OCI-LY1 (cell line): ENCODE measurements around the gene TFG.

Experiments used
- H2AFZ ChIP-seq: fragments of 200-600 bp; sonication (generic), shearing (Covaris generic); 2 replicates; pipeline ENCODE4 v1.6.0; 2014; ENCODE audit warnings: antibody characterized with exemption, mild to moderate bottlenecking, low read length
- H3F3A ChIP-seq: fragments of 200-600 bp; sonication (generic), shearing (Covaris generic); 2 replicates; pipeline ENCODE4 v1.6.0; 2014; ENCODE audit warnings: mild to moderate bottlenecking, antibody characterized with exemption, low read length, moderate library complexity; ENCODE audit not compliant: insufficient read depth
- H3K27ac ChIP-seq: fragments of 200-600 bp; sonication (generic); 2 replicates; pipeline ENCODE4 v1.5.1; 2014; ENCODE audit warnings: low read length, mixed run types, mild to moderate bottlenecking, low read depth; ENCODE audit not compliant: poor library complexity, severe bottlenecking
- H3K27me3 ChIP-seq: fragments of 200-600 bp; sonication (generic); 2 replicates; pipeline ENCODE4 v1.6.0; 2014; ENCODE audit warnings: antibody characterized with exemption, mild to moderate bottlenecking, low read length, moderate library complexity; ENCODE audit not compliant: insufficient read depth
- H3K36me3 ChIP-seq: fragments of 200-600 bp; sonication (generic); 2 replicates; pipeline ENCODE4 v1.6.1; 2014; ENCODE audit warnings: mild to moderate bottlenecking, antibody characterized with exemption, low read length, moderate library complexity, mixed read lengths; ENCODE audit not compliant: insufficient read depth
- H3K4me1 ChIP-seq: fragments of 200-600 bp; sonication (generic); 2 replicates; pipeline ENCODE4 v1.5.1; 2014; ENCODE audit warnings: mild to moderate bottlenecking, low read length, moderate library complexity; ENCODE audit not compliant: insufficient read depth, severe bottlenecking
- H3K4me2 ChIP-seq: fragments of 200-600 bp; sonication (generic), shearing (Covaris generic); 2 replicates; pipeline ENCODE4 v1.6.1; 2014; ENCODE audit warnings: low read length
- H3K4me3 ChIP-seq: fragments of 200-600 bp; sonication (generic); 2 replicates; pipeline ENCODE4 v1.5.1; 2014; ENCODE audit warnings: low read length, low read depth, mild to moderate bottlenecking, mixed read lengths; ENCODE audit not compliant: poor library complexity, severe bottlenecking
- H3K79me2 ChIP-seq: fragments of 200-600 bp; shearing (Covaris generic); 2 replicates; pipeline ENCODE4 v1.6.1; 2016; ENCODE audit warnings: mixed run types, low read length, mixed read lengths; ENCODE audit not compliant: insufficient read depth
- H3K9ac ChIP-seq: fragments of 200-600 bp; sonication (generic), shearing (Covaris generic); 2 replicates; pipeline ENCODE4 v1.6.1; 2014; ENCODE audit warnings: mild to moderate bottlenecking, low read length, mixed read lengths
- H3K9me2 ChIP-seq: fragments of 200-600 bp; sonication (generic), shearing (Covaris generic); 2 replicates; pipeline ENCODE4 v1.6.1; 2014; ENCODE audit warnings: low read depth, mild to moderate bottlenecking, low read length, mixed read lengths
- H3K9me3 ChIP-seq: fragments of 200-600 bp; shearing (Covaris generic); 2 replicates; pipeline ENCODE4 v1.6.1; 2014; ENCODE audit warnings: low read length, mixed read lengths
- H4K20me1 ChIP-seq: fragments of 200-600 bp; sonication (generic), shearing (Covaris generic); 2 replicates; pipeline ENCODE4 v1.6.0; 2016; ENCODE audit warnings: mild to moderate bottlenecking, low read length; ENCODE audit not compliant: insufficient read depth
- CTCF ChIP-seq: fragments of 200-600 bp; sonication (generic), shearing (Covaris generic); IDR thresholded peaks from 2 replicates; pipeline ENCODE4 v1.5.1; 2017; ENCODE audit warnings: mild to moderate bottlenecking, antibody characterized with exemption, low read length, moderate library complexity, mixed read lengths
- EZH2 ChIP-seq: fragments of 200-600 bp; sonication (generic), shearing (Covaris generic); IDR thresholded peaks from 2 replicates; pipeline ENCODE4 v1.8.0; 2017; ENCODE audit warnings: borderline replicate concordance, mixed run types, mild to moderate bottlenecking, antibody characterized with exemption, low read length, moderate library complexity, mixed read lengths

TFG gene

GRCh38 chr3:100777271-100777670 lies 68.0 kb downstream of the TFG start:
- H2AFZ ChIP-seq, result no peak overlapping the region
- no peaks in the 10 kb centered on the region for H3K36me3 ChIP-seq
- no peaks in the 10 kb centered on the region for H3K4me1 ChIP-seq
- H3K4me2 ChIP-seq, result no peak overlapping the region
- H3K9me3 ChIP-seq, result no peaks in the 10 kb centered on the region
- no peak overlapping the region for H3K9ac ChIP-seq
- no peaks in the 10 kb centered on the region for H3K9me2 ChIP-seq
- H3K79me2 ChIP-seq, result no peaks in the 10 kb centered on the region
- no peak overlapping the region for H3K27ac ChIP-seq
- no peak for TF ChIP-seq EZH2
- no peaks in the 10 kb centered on the region for H3K27me3 ChIP-seq
- H4K20me1 ChIP-seq, result no peaks in the 10 kb centered on the region
- no peak overlapping the region for H3K4me3 ChIP-seq
- no peaks in the 10 kb centered on the region for H3F3A ChIP-seq

- H3F3A ChIP-seq, result no peaks in the 10 kb centered on the region
- no peaks in the 10 kb centered on the region for H3K27me3 ChIP-seq
Observed at GRCh38 chr3:100779480-100779879, 70.2 kb downstream of the TFG start.

GRCh38 chr3:100780071-100780622 lies 70.9 kb downstream of the TFG start:
- Histone ChIP-seq H3K27me3 (no peaks in the 10 kb centered on the region), H3K9me3 (no peaks in the 10 kb centered on the region), H3K9me2 (no peaks in the 10 kb centered on the region), H3K36me3 (no peaks in the 10 kb centered on the region), H3K79me2 (no peaks in the 10 kb centered on the region), H3K4me1 (no peaks in the 10 kb centered on the region), H2AFZ (no peak overlapping the region), H4K20me1 (no peaks in the 10 kb centered on the region), H3K4me3 (no peak overlapping the region), H3K27ac (no peak overlapping the region), H3K9ac (no peak overlapping the region), H3F3A (no peaks in the 10 kb centered on the region), H3K4me2 (no peak overlapping the region)
- TF ChIP-seq CTCF (no peak), EZH2 (no peak)

More at GRCh38 chr3:100779480-100779879, 70.2 kb downstream of the TFG start:
- Histone ChIP-seq H3K27ac (no peak overlapping the region), H3K9ac (no peak overlapping the region), H2AFZ (no peak overlapping the region), H3K79me2 (no peaks in the 10 kb centered on the region), H4K20me1 (no peaks in the 10 kb centered on the region), H3K4me2 (no peak overlapping the region), H3K9me2 (no peaks in the 10 kb centered on the region), H3K4me3 (no peak overlapping the region), H3K9me3 (no peaks in the 10 kb centered on the region), H3K4me1 (no peaks in the 10 kb centered on the region), H3K36me3 (no peaks in the 10 kb centered on the region)
- no peak for TF ChIP-seq CTCF
- TF ChIP-seq EZH2, result no peak

- Histone ChIP-seq H4K20me1 (no peaks in the 10 kb centered on the region), H3K27ac (no peak overlapping the region), H3K4me1 (no peaks in the 10 kb centered on the region)
Observed at GRCh38 chr3:100781301-100781700, 72.0 kb downstream of the TFG start.

More at GRCh38 chr3:100781301-100781700, 72.0 kb downstream of the TFG start:
- TF ChIP-seq EZH2, result no peak
- no peak for TF ChIP-seq CTCF
- Histone ChIP-seq H3K36me3 (no peaks in the 10 kb centered on the region), H2AFZ (no peak overlapping the region), H3F3A (no peaks in the 10 kb centered on the region), H3K4me2 (no peak overlapping the region), H3K9me3 (no peaks in the 10 kb centered on the region; the same call in 1 of the 2 replicates), H3K4me3 (no peak overlapping the region), H3K27me3 (no peaks in the 10 kb centered on the region), H3K9me2 (no peaks in the 10 kb centered on the region), H3K9ac (no peak overlapping the region), H3K79me2 (no peaks in the 10 kb centered on the region)
